B cell (primary cell): ENCODE results near the gene CRCP. TPM values are rescaled to one million over a fixed set of nuclear protein-coding genes. Genes with fewer than 3 reads are reported as not detected.
"Not testable (repeated sequence)": the region's sequence is repeated elsewhere in the genome, so short reads cannot be mapped to it uniquely, and the experiment has no call there.

ENCODE experiments used
- ATAC-seq: fragments of 200-7000 bp; cut with Tn5 transposase; one replicate; pipeline ENCODE4 v1.10.0; 2021; ENCODE audit warnings: low read depth, mild to moderate bottlenecking, moderate number of reproducible peaks, moderate library complexity
- CTCF ChIA-PET: fragments of 350-600 bp; sonication (Branson Sonifier 250); formaldehyde crosslinking; loops from one replicate; lab custom pipeline; 2021; ENCODE audit warnings: antibody characterized with exemption, inconsistent platforms; lab: Charles Lee
- POLR2A ChIA-PET: fragments of 350-600 bp; sonication (Branson Sonifier 250); formaldehyde crosslinking; loops from one replicate; lab custom pipeline; 2021; ENCODE audit warnings: antibody characterized with exemption; lab: Charles Lee
- DNase-seq: peaks from one replicate; pipeline ENCODE4 v3.0.0; 2013
- H2AFZ ChIP-seq: 2 replicates; pipeline ENCODE4 v1.6.1; 2012; ENCODE audit warnings: mild to moderate bottlenecking, low read depth, low read length; ENCODE audit not compliant: insufficient read depth, poor library complexity, severe bottlenecking
- H3K27ac ChIP-seq, 2 donors: 1 replicate in 1 of 2; 2 replicates in 1 of 2; pipeline ENCODE4 v1.5.1; 2012 to 2013; ENCODE audit warnings: low read length in 2 of 2, mild to moderate bottlenecking in 2 of 2, moderate library complexity in 1 of 2
- H3K27me3 ChIP-seq, 4 experiments: fragments of 200-600 bp in 1 of 4; sonication (generic) in 1 of 4; replicated peaks in 1 of 4; 1 replicate in 2 of 4; 2 replicates in 2 of 4; pipeline versions ENCODE4 v1.6.1 to v1.7.0; 2013 to 2016; ENCODE audit warnings: low read length in 3 of 4, mild to moderate bottlenecking in 2 of 4, mixed read lengths in 1 of 4, moderate library complexity in 1 of 4; ENCODE audit not compliant: insufficient read depth in 4 of 4, control insufficient read depth in 3 of 4; ENCODE audit errors: control extremely low read depth in 1 of 4
- H3K36me3 ChIP-seq, 2 experiments: replicated peaks in 1 of 2; 1 replicate in 1 of 2; 2 replicates in 1 of 2; pipeline versions ENCODE4 v1.6.1 to v1.7.1; 2013; ENCODE audit warnings: low read length in 1 of 2; ENCODE audit not compliant: insufficient read depth in 2 of 2, control insufficient read depth in 1 of 2; ENCODE audit errors: control extremely low read depth in 1 of 2, extremely low read depth in 1 of 2
- H3K4me1 ChIP-seq, 2 donors: fragments of 200-600 bp in 1 of 2; sonication (generic) in 1 of 2; 1 replicate in 1 of 2; 2 replicates in 1 of 2; pipeline versions ENCODE4 v1.5.1 to v1.6.1; 2013 to 2017; ENCODE audit warnings: low read length in 2 of 2; ENCODE audit not compliant: control insufficient read depth in 2 of 2, insufficient read depth in 2 of 2
- H3K4me2 ChIP-seq: replicated peaks from 2 replicates; pipeline ENCODE3; 2012; ENCODE audit warnings: mild to moderate bottlenecking, low read depth, low read length; ENCODE audit not compliant: poor library complexity, severe bottlenecking
- H3K4me3 ChIP-seq, 5 experiments: fragments of 200-600 bp in 1 of 5; sonication (generic) in 1 of 5; 1 replicate in 3 of 5; 2 replicates in 2 of 5; pipeline versions ENCODE4 v1.5.1 to v1.7.0; 2011 to 2016; ENCODE audit warnings: low read length in 4 of 5, mild to moderate bottlenecking in 4 of 5, low read depth in 2 of 5, control low read depth in 1 of 5, moderate library complexity in 1 of 5; ENCODE audit not compliant: insufficient read depth in 1 of 5; ENCODE audit errors: control extremely low read depth in 1 of 5, extremely low read depth in 1 of 5
- H3K79me2 ChIP-seq: fragments of 200-600 bp; sonication (generic); one replicate; pipeline ENCODE4 v1.6.0; 2016; ENCODE audit warnings: low read length; ENCODE audit not compliant: control insufficient read depth, insufficient read depth
- H3K9ac ChIP-seq: fragments of 200-600 bp; sonication (generic); 2 replicates; pipeline ENCODE4 v1.6.1; 2017; ENCODE audit warnings: mild to moderate bottlenecking, low read length, moderate library complexity
- H3K9me3 ChIP-seq, 3 donors: one replicate each; pipeline versions ENCODE4 v1.6.1 to v1.7.1; 2013; ENCODE audit warnings: low read length in 2 of 3; ENCODE audit not compliant: control insufficient read depth in 2 of 3, insufficient read depth in 1 of 3; ENCODE audit errors: control extremely low read depth in 1 of 3
- H4K20me1 ChIP-seq: 2 replicates; pipeline ENCODE4 v1.6.0; 2012; ENCODE audit warnings: mild to moderate bottlenecking, low read length; ENCODE audit not compliant: insufficient read depth, control insufficient read depth, poor library complexity, severe bottlenecking
- H3K27ac Mint-ChIP-seq: one replicate; pipeline ENCODE4 v1.8.0; 2021; ENCODE audit warnings: mixed read lengths
- H3K27me3 Mint-ChIP-seq: one replicate; pipeline ENCODE4 v1.8.0; 2021; ENCODE audit warnings: mixed read lengths
- H3K4me1 Mint-ChIP-seq: one replicate; pipeline ENCODE4 v1.8.0; 2021; ENCODE audit warnings: mixed read lengths
- H3K4me3 Mint-ChIP-seq: one replicate; pipeline ENCODE4 v1.8.0; 2021; ENCODE audit warnings: mixed read lengths
- H3K9me3 Mint-ChIP-seq: one replicate; pipeline ENCODE4 v1.8.0; 2022; ENCODE audit warnings: mixed read lengths; ENCODE audit not compliant: insufficient read depth
- EZH2 ChIP-seq: IDR thresholded peaks from 2 replicates; pipeline ENCODE4 v1.6.1; 2012; ENCODE audit warnings: borderline replicate concordance, low read depth, mild to moderate bottlenecking, moderate library complexity, low read length; ENCODE audit not compliant: insufficient read depth, poor library complexity, severe bottlenecking
- WGBS: methylation state at CpG from one replicate; pipeline ENCODE4 v1.1.5; 2013; ENCODE audit warnings: missing lambda C conversion rate; ENCODE audit not compliant: insufficient coverage; 5-methylcytosine and 5-hydroxymethylcytosine counted together
- intact Hi-C: fragments of 100-400 bp; cut with micrococcal nuclease; formaldehyde crosslinking; loops from one replicate; pipeline ENCODE4 v1.10.0; 2022
- polyA plus RNA-seq: library from polyadenylated mRNA; depleted of rRNA; stranded (reverse); fragments of >200 nt; gene quantifications from 2 replicates; pipeline ENCODE4 v1.2.3, GENCODE V29; 2012
- total RNA-seq, 2 donors: library from RNA; stranded (reverse); fragments of 120-200 nt in 1 of 2; gene quantifications; 1 replicate in 1 of 2; 2 replicates in 1 of 2; pipeline versions ENCODE4 v1.2.3 to v1.2.4, GENCODE V29; 2013 to 2022
- TF ChIP-seq, protein P1 (sequence below): fragments of 200-600 bp; IDR thresholded peaks from one replicate; pipeline ENCODE4 v1.8.0; 2022; ENCODE audit warnings: antibody characterized with exemption, mild to moderate bottlenecking

CRCP gene
- total and polyA plus RNA-seq, 2 donors (not counting 1 experiment from before 2014, with no cell fraction given) = 20.8 to 39.6 TPM

- H3K27me3 ChIP-seq = no peaks in the 10 kb centered on the region
- peaks cover 2% of the 10 kb centered on the region for H3K4me1 Mint-ChIP-seq
- intact Hi-C loops = no loop called here
- DNase-seq (no peak), ATAC-seq (no peak)
- H3K79me2 ChIP-seq = no peaks in the 10 kb centered on the region
- no peak overlapping the region for H3K4me3 Mint-ChIP-seq
- H3K27ac Mint-ChIP-seq = no peak overlapping the region
- H3K27me3 Mint-ChIP-seq = no peaks in the 10 kb centered on the region
- ChIA-PET POLR2A (no interaction called here), CTCF (no interaction called here)
- no peak overlapping the region for H3K9ac ChIP-seq
- no peak overlapping the region for H2AFZ ChIP-seq
- H3K9me3 Mint-ChIP-seq = no peaks in the 10 kb centered on the region
- no peaks in the 10 kb centered on the region for H4K20me1 ChIP-seq
- no peak overlapping the region for H3K4me3 ChIP-seq
- TF ChIP-seq, protein P1, sequence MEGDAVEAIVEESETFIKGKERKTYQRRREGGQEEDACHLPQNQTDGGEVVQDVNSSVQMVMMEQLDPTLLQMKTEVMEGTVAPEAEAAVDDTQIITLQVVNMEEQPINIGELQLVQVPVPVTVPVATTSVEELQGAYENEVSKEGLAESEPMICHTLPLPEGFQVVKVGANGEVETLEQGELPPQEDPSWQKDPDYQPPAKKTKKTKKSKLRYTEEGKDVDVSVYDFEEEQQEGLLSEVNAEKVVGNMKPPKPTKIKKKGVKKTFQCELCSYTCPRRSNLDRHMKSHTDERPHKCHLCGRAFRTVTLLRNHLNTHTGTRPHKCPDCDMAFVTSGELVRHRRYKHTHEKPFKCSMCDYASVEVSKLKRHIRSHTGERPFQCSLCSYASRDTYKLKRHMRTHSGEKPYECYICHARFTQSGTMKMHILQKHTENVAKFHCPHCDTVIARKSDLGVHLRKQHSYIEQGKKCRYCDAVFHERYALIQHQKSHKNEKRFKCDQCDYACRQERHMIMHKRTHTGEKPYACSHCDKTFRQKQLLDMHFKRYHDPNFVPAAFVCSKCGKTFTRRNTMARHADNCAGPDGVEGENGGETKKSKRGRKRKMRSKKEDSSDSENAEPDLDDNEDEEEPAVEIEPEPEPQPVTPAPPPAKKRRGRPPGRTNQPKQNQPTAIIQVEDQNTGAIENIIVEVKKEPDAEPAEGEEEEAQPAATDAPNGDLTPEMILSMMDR = no peak
- no peak for TF ChIP-seq EZH2
- H3K4me1 ChIP-seq = no peaks in the 10 kb centered on the region
- H3K4me2 ChIP-seq = no peak overlapping the region
- H3K36me3 ChIP-seq = no peaks in the 10 kb centered on the region
- no peak overlapping the region for H3K27ac ChIP-seq
- WGBS = 100% methylated on average over 2 of the region's 5 CpGs
- H3K9me3 ChIP-seq = peaks cover 0 to 5% (median 2%) of the 10 kb centered on the region in 3 donors
Observed at GRCh38 chr7:66173856-66174255, 59.2 kb downstream of the CRCP start.

- H3K9me3 Mint-ChIP-seq, H2AFZ ChIP-seq, H3K27ac ChIP-seq, DNase-seq, ATAC-seq, intact Hi-C loops, H4K20me1 ChIP-seq, H3K4me2 ChIP-seq, H3K79me2 ChIP-seq, H3K9ac ChIP-seq, H3K27ac Mint-ChIP-seq, POLR2A ChIA-PET, H3K27me3 Mint-ChIP-seq, H3K4me1 Mint-ChIP-seq, H3K4me3 ChIP-seq, H3K4me1 ChIP-seq, H3K27me3 ChIP-seq, H3K36me3 ChIP-seq, H3K4me3 Mint-ChIP-seq, H3K9me3 ChIP-seq: not testable (repeated sequence)
- WGBS = 98% methylated on average over 7 of the region's 8 CpGs
- CTCF ChIA-PET = interaction anchor here (0.6 kb wide), 1 partner anchor 61 kb away, joined by 3 read pairs; no protein-coding TSS in a partner anchor
Observed at GRCh38 chr7:66175006-66175405, 60.4 kb downstream of the CRCP start.
